Stimulated activated naive CD4-positive, alpha-beta T cell treated with Interleukin-2 at 50 U/mL for 16 hours (primary cell): Measurements from ENCODE around the gene HK3.
"Not testable (repeated sequence)": the region's sequence is repeated elsewhere in the genome, so short reads cannot be mapped to it uniquely, and the experiment has no call there.

Experiments used
- DNase-seq: peaks from one replicate; lab custom pipeline; 2025; lab: John Stamatoyannopoulos, UW

The HK3 gene

GRCh38 chr5:176882567-176882903, 16.6 kb downstream of the HK3 start:
- DNase-seq: no peak

- DNase-seq: no peak
Observed at GRCh38 chr5:176881816-176882566, 17.2 kb downstream of the HK3 start.

- DNase-seq: no peak
Observed at GRCh38 chr5:176881021-176881749, 18.0 kb downstream of the HK3 start.

- DNase-seq: no peak
Observed at GRCh38 chr5:176880366-176881020, 18.7 kb downstream of the HK3 start.

- DNase-seq: no peak
Observed at GRCh38 chr5:176879663-176880361, 19.3 kb downstream of the HK3 start.

- no peak for DNase-seq
Observed at GRCh38 chr5:176878906-176879662, 20.1 kb downstream of the HK3 start.

GRCh38 chr5:176878463-176878862, 20.7 kb downstream of the HK3 start:
- no peak for DNase-seq

GRCh38 chr5:176877793-176878331, 21.3 kb downstream of the HK3 start:
- no peak for DNase-seq

- DNase-seq: no peak
Observed at GRCh38 chr5:176876506-176877431, 22.4 kb downstream of the HK3 start.

- DNase-seq: no peak
Observed at GRCh38 chr5:176875783-176876505, 23.2 kb downstream of the HK3 start.

GRCh38 chr5:176875014-176875550, 24.1 kb downstream of the HK3 start:
- no peak for DNase-seq

GRCh38 chr5:176874198-176874780, 24.9 kb downstream of the HK3 start:
- no peak for DNase-seq

- DNase-seq: no peak
Observed at GRCh38 chr5:176873541-176874172, 25.5 kb downstream of the HK3 start.

GRCh38 chr5:176873011-176873410, 26.1 kb downstream of the HK3 start:
- not testable (repeated sequence) for DNase-seq

GRCh38 chr5:176872586-176872985, 26.6 kb downstream of the HK3 start:
- DNase-seq: not testable (repeated sequence)

- DNase-seq: not testable (repeated sequence)
Observed at GRCh38 chr5:176870644-176871043, 28.5 kb downstream of the HK3 start.

- DNase-seq: no peak
Observed at GRCh38 chr5:176870110-176870591, 29.0 kb downstream of the HK3 start.

- no peak for DNase-seq
Observed at GRCh38 chr5:176869501-176870109, 29.5 kb downstream of the HK3 start.
